ENCODE data around the gene ATP6V1F. TPM values are rescaled to one million over a fixed set of nuclear protein-coding genes. Genes with fewer than 3 reads are reported as not detected.

Gene ATP6V1F
- total RNA-seq, 1 donor from 2014 or later = 133 TPM

GRCh38 chr7:128886391-128887168 lies 23.9 kb downstream of the ATP6V1F start:
- Mint-ChIP-seq H3K4me1 (ENCODE audit: low read depth, unreplicated experiment) (peaks cover under 1% of the 10 kb centered on the region), H3K9me3 (ENCODE audit: unreplicated experiment) (peaks cover 6% of the 10 kb centered on the region), H3K27ac (ENCODE audit: unreplicated experiment) (no peak overlapping the region), H3K36me3 (ENCODE audit: unreplicated experiment) (no peaks in the 10 kb centered on the region), H3K27me3 (ENCODE audit: unreplicated experiment) (peaks cover 6% of the 10 kb centered on the region), H3K4me3 (ENCODE audit: unreplicated experiment) (no peak overlapping the region)
- DNase-seq = no peak
- TF ChIP-seq CTCF (IDR thresholded peaks at IDR 0.05; ENCODE audit: partially characterized antibody, unreplicated experiment) = no peak

DNA sequence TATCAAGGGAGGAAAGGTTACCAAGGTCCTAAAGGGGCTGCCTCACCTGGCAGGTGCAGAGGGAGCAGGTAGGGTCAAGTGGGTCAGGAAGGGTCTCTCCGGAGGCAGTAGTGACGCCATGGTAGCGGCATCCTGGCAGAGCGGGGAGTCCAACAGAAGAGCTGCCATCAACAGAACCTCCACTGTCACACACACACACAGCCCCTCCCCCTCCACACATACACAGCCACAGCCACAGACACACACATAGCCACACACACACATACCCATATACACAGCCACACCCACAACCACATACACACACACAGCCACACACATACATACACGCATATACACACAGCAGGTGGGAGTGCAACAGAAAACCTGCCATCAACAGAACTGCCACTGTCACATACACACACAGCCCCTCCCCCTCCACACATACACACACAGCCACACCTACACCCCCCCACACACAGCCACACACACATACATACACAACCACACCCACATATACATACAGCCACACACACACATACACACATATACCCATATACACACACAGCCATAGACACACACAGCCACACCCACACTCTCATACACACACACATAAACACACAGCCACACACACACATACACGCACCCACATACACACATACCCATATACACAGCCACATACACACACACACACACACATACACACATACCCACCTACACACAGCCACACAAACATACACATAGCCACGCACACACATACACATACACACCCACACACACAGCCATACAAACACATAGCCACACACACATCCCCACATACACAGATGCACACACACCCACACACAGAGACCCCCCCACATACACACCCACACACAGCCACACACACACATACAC lies 24.7 kb downstream of the ATP6V1F start:
- H3K4me3 Mint-ChIP-seq (ENCODE audit: unreplicated experiment) = no peak overlapping the region
- H3K27me3 Mint-ChIP-seq (ENCODE audit: unreplicated experiment) = peaks cover 6% of the 10 kb centered on the region
- H3K9me3 Mint-ChIP-seq (ENCODE audit: unreplicated experiment) = peaks cover 6% of the 10 kb centered on the region
- no peaks in the 10 kb centered on the region for H3K4me1 Mint-ChIP-seq (ENCODE audit: low read depth, unreplicated experiment)
- H3K36me3 Mint-ChIP-seq (ENCODE audit: unreplicated experiment) = no peaks in the 10 kb centered on the region
- no peak overlapping the region for H3K27ac Mint-ChIP-seq (ENCODE audit: unreplicated experiment)
- no peak for TF ChIP-seq CTCF (IDR thresholded peaks at IDR 0.05; ENCODE audit: partially characterized antibody, unreplicated experiment)
- no peak for DNase-seq

DNA sequence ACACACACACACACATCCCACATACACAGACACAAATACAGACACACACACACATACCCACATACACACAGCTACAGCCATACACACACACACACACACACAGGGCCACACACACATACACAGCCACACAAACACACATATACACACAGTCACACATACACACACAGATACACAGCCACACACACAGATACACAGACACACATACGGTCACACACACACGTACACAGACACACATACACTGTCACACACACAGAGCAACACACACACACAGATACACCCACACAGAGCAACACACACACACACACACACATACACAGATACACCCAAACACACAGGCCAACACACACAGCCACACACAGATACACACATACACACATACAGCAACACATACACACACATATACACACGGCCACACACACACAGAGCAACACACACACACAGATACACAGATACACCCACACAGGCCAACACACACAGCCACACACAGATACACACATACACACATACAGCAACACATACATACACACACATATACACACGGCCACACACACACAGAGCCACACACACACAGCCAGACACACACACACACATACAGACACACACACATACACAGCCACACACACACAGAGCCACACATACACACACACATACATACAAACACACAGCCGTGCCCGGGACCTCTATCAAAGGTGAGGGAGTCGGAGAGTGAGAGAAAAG lies 25.5 kb downstream of the ATP6V1F start:
- no peak overlapping the region for H3K27ac Mint-ChIP-seq (ENCODE audit: unreplicated experiment)
- no peak for DNase-seq
- H3K36me3 Mint-ChIP-seq (ENCODE audit: unreplicated experiment) = no peaks in the 10 kb centered on the region
- peaks cover 5% of the 10 kb centered on the region for H3K27me3 Mint-ChIP-seq (ENCODE audit: unreplicated experiment)
- peaks cover 6% of the 10 kb centered on the region for H3K9me3 Mint-ChIP-seq (ENCODE audit: unreplicated experiment)
- TF ChIP-seq CTCF (IDR thresholded peaks at IDR 0.05; ENCODE audit: partially characterized antibody, unreplicated experiment) = no peak
- H3K4me3 Mint-ChIP-seq (ENCODE audit: unreplicated experiment) = no peak overlapping the region
- H3K4me1 Mint-ChIP-seq (ENCODE audit: low read depth, unreplicated experiment) = no peaks in the 10 kb centered on the region

GRCh38 chr7:128888756-128889095 lies 26.1 kb downstream of the ATP6V1F start:
- no peak for DNase-seq
- H3K27ac Mint-ChIP-seq (ENCODE audit: unreplicated experiment) = no peak overlapping the region
- H3K27me3 Mint-ChIP-seq (ENCODE audit: unreplicated experiment) = peaks cover 2% of the 10 kb centered on the region

More at GRCh38 chr7:128888756-128889095, 26.1 kb downstream of the ATP6V1F start:
- Mint-ChIP-seq H3K4me3 (ENCODE audit: unreplicated experiment) (no peak overlapping the region), H3K4me1 (ENCODE audit: low read depth, unreplicated experiment) (no peaks in the 10 kb centered on the region), H3K36me3 (ENCODE audit: unreplicated experiment) (no peaks in the 10 kb centered on the region), H3K9me3 (ENCODE audit: unreplicated experiment) (peaks cover 4% of the 10 kb centered on the region)
- TF ChIP-seq CTCF (IDR thresholded peaks at IDR 0.05; ENCODE audit: partially characterized antibody, unreplicated experiment) = no peak
